GM12865 (cell line): ENCODE measurements around the gene APH1B.

Source experiments
- DNase-seq: peaks from one replicate; pipeline ENCODE4 v3.0.0; 2010; ENCODE audit warnings: low read depth
- H3K4me3 ChIP-seq: 2 replicates; pipeline ENCODE4 v1.5.1; 2011; ENCODE audit warnings: mild to moderate bottlenecking, low read depth, low read length, control low read depth
- TF ChIP-seq, protein P1 (sequence below): IDR thresholded peaks from 2 replicates; pipeline ENCODE4 v1.5.1; 2011; ENCODE audit warnings: low read length, control low read depth, low read depth, inconsistent platforms; ENCODE audit not compliant: insufficient read depth; ENCODE audit errors: missing control alignments

APH1B gene

DNA sequence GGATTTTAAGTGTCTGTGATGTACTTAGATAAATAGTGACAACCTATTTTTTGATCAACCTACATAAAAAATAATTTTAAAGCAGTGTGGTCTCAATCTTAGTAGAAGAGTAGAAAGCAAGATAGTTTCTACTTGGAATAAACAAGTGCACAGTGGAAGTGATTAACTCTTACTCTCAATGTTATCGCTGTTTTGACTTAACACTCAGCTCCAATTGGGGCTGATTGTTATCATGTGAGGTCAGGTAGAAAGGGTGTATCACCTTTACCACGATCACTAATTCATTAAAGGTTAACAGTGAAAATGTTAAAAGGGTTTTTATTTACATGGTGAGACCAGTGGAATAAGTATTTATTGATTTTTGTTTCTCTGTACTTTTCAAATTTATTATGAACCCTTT is 22.4 kb upstream of the APH1B start:
- TF ChIP-seq, protein P1, sequence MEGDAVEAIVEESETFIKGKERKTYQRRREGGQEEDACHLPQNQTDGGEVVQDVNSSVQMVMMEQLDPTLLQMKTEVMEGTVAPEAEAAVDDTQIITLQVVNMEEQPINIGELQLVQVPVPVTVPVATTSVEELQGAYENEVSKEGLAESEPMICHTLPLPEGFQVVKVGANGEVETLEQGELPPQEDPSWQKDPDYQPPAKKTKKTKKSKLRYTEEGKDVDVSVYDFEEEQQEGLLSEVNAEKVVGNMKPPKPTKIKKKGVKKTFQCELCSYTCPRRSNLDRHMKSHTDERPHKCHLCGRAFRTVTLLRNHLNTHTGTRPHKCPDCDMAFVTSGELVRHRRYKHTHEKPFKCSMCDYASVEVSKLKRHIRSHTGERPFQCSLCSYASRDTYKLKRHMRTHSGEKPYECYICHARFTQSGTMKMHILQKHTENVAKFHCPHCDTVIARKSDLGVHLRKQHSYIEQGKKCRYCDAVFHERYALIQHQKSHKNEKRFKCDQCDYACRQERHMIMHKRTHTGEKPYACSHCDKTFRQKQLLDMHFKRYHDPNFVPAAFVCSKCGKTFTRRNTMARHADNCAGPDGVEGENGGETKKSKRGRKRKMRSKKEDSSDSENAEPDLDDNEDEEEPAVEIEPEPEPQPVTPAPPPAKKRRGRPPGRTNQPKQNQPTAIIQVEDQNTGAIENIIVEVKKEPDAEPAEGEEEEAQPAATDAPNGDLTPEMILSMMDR = no peak
- no peak for DNase-seq
- no peak overlapping the region for H3K4me3 ChIP-seq

DNA sequence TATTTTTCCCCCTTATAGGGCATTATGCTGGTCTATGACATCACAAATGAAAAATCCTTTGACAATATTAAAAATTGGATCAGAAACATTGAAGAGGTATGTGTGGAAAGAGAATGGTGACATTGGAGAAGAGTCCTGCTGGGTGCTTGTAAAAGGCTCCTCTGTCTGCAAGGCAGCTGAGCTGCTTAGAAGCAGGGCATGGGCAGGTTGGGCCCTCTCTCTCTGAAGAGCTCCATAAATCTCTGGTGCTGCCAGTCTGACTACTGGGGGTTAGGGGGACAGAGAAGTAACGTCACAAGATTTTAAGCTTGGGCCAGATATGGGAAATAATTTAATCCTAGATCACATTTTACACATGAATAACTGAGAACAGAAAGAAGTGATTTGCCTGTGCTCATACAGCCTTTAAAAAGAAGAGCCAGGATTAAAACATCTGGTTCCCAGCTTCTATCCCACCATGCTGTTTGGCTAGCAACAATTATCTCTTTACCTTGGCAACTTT is 21.9 kb upstream of the APH1B start:
- TF ChIP-seq, protein P1 = no peak
- DNase-seq = no peak
- H3K4me3 ChIP-seq = no peak overlapping the region

DNA sequence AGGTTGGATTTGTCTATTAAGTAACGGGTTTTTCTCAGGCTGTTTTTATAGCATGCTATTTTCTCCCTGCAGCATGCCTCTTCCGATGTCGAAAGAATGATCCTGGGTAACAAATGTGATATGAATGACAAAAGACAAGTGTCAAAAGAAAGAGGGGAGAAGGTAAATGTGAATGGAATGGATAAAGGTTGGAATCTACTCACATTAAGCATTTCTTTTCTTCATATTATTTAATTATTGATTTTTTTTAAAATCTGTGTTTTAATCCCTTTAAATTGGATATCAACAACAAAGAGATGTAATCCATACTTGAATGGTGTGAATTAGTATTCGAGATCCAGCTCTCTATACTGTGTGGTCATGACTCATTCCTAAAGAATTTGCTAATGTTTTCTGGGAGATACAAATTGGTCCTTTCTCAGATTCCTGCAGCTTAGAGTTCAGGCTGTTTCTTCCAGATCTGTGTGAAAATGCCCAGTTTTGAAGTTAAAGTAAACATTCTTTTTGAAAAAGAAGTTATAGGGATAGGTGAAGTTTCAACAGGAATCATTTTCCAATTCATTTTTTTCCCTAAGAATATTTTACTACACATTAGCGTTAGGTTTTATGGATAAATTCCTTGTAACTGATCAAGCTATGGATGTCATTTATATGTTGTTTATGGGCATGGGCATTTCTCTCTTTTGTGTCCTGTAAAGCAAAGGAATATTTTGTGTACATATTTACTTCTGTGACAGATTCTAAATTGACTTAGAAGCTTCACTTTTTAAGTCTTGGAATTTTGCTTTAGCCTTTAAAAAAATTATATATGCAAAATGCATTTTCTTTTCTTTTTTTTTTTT is 20.8 kb upstream of the APH1B start:
- no peak overlapping the region for H3K4me3 ChIP-seq
- TF ChIP-seq, protein P1 = no peak
- no peak for DNase-seq

DNA sequence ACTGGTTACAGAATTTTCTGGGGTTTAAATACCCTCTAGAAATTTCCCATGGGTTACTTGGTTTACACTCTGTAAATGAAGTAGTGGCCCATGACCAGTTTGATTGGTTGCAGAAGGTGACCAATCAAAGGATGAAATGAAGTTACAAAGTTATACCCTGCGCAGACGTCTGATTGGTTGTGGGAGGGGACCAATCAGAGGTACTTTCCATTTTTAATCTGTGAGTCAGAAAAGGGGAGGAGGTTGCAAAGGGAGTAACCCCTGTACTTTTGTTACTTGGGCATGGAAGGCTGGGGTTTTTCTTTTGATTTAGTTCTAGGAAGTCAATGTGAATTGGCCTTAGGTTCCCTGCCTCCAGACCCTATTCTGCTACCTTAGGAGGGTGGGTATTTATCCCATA is 18.7 kb upstream of the APH1B start:
- TF ChIP-seq, protein P1 = no peak
- no peak for DNase-seq
- H3K4me3 ChIP-seq = no peak overlapping the region

DNA sequence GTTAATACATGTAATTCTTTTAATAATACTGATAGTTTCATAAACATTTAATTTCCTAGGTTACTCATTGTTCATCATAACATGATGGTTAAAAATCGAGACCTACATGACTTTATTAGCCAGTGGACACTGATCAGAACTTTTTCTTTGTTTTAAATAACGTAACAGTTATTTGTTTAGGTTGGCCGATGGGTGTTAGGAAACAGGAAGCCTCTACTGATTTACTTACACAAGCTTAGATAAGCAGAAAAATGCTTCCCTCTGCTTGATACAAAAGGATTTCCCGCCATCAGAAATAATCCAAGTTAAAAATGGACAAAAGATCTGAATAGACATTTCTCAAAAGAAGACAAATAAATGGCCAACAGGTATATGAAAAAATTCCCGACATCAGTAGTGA is 16.6 kb upstream of the APH1B start:
- no peak overlapping the region for H3K4me3 ChIP-seq
- TF ChIP-seq, protein P1 = no peak

DNA sequence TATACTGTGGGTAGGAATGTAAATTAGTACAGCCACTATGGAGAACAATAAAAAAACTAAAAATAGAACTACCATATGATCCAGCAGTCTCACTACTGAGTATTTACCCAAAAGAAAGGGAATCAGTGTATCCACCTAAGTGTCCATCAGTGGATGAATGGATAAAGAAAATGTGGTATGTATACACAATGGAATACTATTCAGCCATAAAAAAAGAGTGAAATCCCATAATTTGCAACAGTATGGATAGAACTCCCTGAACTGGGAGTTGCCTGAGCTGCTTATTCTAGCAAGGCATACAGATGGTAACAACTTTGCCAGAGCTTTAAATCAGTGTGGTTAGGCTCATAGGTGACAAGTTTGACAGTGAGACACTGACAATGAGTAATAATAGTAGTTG is 16.1 kb upstream of the APH1B start:
- TF ChIP-seq, protein P1 = no peak
- H3K4me3 ChIP-seq = no peak overlapping the region
- DNase-seq = no peak

More for the DNA sequence above, 16.6 kb upstream of the APH1B start:
- no peak for DNase-seq

DNA sequence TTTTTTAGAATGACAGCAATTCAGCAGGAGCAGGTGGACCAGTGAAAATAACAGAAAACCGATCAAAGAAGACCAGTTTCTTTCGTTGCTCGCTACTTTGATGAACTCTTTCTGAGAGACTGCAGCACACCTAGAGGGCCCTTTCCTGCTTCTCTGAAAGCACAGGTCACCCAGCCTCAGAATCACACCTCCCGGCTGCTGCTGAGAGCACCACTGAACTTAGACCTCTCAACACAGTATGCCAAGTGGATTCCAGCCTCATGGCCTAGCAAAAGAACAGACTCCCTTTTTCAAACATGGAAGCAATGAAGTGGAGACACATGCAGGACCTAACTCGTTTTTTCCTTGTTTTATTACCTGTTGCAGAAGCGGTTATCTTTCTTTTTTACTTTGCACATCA is 13.9 kb upstream of the APH1B start:
- TF ChIP-seq, protein P1 = no peak
- no peak for DNase-seq
- no peak overlapping the region for H3K4me3 ChIP-seq
